ENCODE data around the gene SLC26A2.

DNA sequence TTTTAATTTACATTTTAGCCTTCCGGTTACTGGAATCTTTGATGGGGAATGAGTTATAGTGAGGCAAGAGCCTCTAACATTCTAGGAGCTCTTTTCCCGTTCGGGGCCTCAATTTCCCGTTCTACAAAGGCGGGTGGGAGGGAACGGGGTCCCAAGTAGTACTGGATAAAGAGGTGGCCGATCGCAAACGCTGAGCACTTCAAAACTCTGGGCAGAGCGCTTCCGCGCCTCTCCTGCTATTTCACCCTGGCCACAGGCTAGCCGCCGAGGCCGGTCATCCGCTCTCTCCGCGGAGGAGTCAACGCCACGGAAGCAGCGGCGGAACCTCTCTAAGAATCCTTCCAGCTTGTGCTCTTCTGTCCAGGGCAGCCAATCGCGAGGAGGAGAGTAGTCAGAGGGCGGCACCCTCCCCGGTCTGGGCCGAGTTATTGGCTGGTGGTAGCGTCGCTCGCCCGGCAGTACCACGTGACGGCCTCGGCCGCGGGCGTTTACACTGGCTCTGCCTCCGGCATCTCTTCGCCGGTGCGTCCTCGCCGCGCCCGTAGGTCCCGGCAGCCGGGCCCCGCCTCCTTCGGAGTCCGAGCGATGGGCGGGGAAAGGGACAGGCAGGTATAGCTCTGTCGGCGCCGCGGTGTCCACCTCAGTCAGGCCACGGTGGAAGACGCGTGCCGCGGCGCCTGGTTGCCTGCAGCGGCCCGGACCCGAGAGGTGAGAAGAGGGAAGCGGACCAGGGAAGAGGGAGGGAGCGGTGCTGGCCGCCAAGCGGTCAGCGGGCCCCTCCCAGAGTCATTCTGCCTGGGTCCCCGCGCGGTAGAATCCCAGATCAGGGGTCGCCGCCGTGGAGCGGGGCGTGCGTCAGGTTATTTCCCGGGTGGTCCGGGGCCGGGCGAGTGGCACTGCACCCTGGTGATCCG lies at the start of gene SLC26A2:
- TF ChIP-seq ZNF391 (tag by site-specific recombination; IDR thresholded peaks at IDR 0.05; ENCODE audit: borderline replicate concordance, low read depth) (no peak), ZNF10 (tag by site-specific recombination; IDR thresholded peaks at IDR 0.05) (peak; percentile 50; the same call in 1 of the 2 replicates), OVOL3 (tag by site-specific recombination; IDR thresholded peaks at IDR 0.05) (no peak), ZFP37 (tag by site-specific recombination; IDR thresholded peaks at IDR 0.05) (peak; percentile 85), ZNF626 (tag by site-specific recombination; IDR thresholded peaks at IDR 0.05) (no peak), KLF10 (tag by site-specific recombination; IDR thresholded peaks at IDR 0.05) (0 out of 2 replicates have a peak, but pooled peaks have one; percentile 22)
- TF ChIP-seq, protein P1, sequence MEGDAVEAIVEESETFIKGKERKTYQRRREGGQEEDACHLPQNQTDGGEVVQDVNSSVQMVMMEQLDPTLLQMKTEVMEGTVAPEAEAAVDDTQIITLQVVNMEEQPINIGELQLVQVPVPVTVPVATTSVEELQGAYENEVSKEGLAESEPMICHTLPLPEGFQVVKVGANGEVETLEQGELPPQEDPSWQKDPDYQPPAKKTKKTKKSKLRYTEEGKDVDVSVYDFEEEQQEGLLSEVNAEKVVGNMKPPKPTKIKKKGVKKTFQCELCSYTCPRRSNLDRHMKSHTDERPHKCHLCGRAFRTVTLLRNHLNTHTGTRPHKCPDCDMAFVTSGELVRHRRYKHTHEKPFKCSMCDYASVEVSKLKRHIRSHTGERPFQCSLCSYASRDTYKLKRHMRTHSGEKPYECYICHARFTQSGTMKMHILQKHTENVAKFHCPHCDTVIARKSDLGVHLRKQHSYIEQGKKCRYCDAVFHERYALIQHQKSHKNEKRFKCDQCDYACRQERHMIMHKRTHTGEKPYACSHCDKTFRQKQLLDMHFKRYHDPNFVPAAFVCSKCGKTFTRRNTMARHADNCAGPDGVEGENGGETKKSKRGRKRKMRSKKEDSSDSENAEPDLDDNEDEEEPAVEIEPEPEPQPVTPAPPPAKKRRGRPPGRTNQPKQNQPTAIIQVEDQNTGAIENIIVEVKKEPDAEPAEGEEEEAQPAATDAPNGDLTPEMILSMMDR (tag by site-specific recombination; IDR thresholded peaks at IDR 0.05), result peak; percentile 77

All from HEK293 (cell line).